ENCODE data around the gene TNFRSF1B. TPM values are rescaled to one million over a fixed set of nuclear protein-coding genes. Genes with fewer than 3 reads are reported as not detected.

TNFRSF1B gene
- total and polyA plus RNA-seq, 9 of the 15 experiments (the other 6 are each of a cell fraction or from before 2014, with no cell fraction given) = 8.8 to 91.3 (median 36.0) TPM

- TF ChIP-seq MYC (IDR thresholded peaks at IDR 0.05; ENCODE audit: low read depth, low read length) (no peak), MYC (CRISPR knock-in tag; IDR thresholded peaks at IDR 0.05; ENCODE audit: borderline replicate concordance, low read depth) (0 out of 2 replicates have a peak, but pooled peaks have one; percentile 57), ZNF644 (tag; IDR thresholded peaks at IDR 0.05; ENCODE audit: low read depth) (0 out of 2 replicates have a peak, but pooled peaks have one; percentile 27), CC2D1A (IDR thresholded peaks at IDR 0.05) (0 out of 2 replicates have a peak, but pooled peaks have one; percentile 15), MLX (CRISPR knock-in tag; conservative IDR thresholded peaks at IDR 0.05) (0 out of 4 replicates have a peak, but pooled peaks of 1 of the 2 experiments have one; percentile 27), MLLT1 (IDR thresholded peaks at IDR 0.05) (0 out of 4 replicates have a peak, but pooled peaks of 1 of the 2 experiments have one; percentile 18), STAT6 (CRISPR knock-in tag; IDR thresholded peaks at IDR 0.05) (0 out of 2 replicates have a peak, but pooled peaks have one; percentile 32), THAP7 (CRISPR knock-in tag; IDR thresholded peaks at IDR 0.05) (no peak)
Observed at GRCh38 chr1:12229386-12229834, 62.6 kb downstream of the TNFRSF1B start (continued).
